HepG2 (cell line): ENCODE results near the gene TMEM114. TPM values are rescaled to one million over a fixed set of nuclear protein-coding genes. Genes with fewer than 3 reads are reported as not detected.

Source experiments
- CREB3 ChIP-seq: sonication (generic); formaldehyde crosslinking; IDR thresholded peaks from 2 replicates; pipeline ENCODE4 v1.5.0; 2020; ENCODE audit warnings: missing genetic modification reagents
- MAX ChIP-seq: IDR thresholded peaks from 2 replicates; pipeline ENCODE4 v1.6.1; 2012; ENCODE audit warnings: inconsistent platforms
- MEF2D ChIP-seq: sonication (generic); formaldehyde crosslinking; IDR thresholded peaks from 2 replicates; pipeline ENCODE4 v1.5.1; 2020; ENCODE audit warnings: mild to moderate bottlenecking, missing genetic modification reagents
- MEIS1 ChIP-seq: sonication (generic); formaldehyde crosslinking; IDR thresholded peaks from 2 replicates; pipeline ENCODE4 v1.9.0; 2021; ENCODE audit warnings: mild to moderate bottlenecking, missing genetic modification reagents, moderate library complexity, borderline replicate concordance
- U2AF2 ChIP-seq: fragments of 200-400 bp; formaldehyde crosslinking; IDR thresholded peaks from 2 replicates; pipeline ENCODE4 v1.6.1; 2017; ENCODE audit warnings: low read depth, mild to moderate bottlenecking, low read length
- ZNF34 ChIP-seq: sonication (generic); formaldehyde crosslinking; IDR thresholded peaks from 2 replicates; pipeline ENCODE4 v1.4.0; 2020; ENCODE audit warnings: mild to moderate bottlenecking, missing genetic modification reagents, borderline replicate concordance
- ZNF354B ChIP-seq: sonication (generic); formaldehyde crosslinking; IDR thresholded peaks from 2 replicates; pipeline ENCODE4 v1.8.0; 2022; ENCODE audit warnings: mild to moderate bottlenecking, missing genetic modification reagents
- ZNF607 ChIP-seq: sonication (generic); formaldehyde crosslinking; IDR thresholded peaks from 2 replicates; pipeline ENCODE4 v1.5.1; 2020; ENCODE audit warnings: missing genetic modification reagents, mild to moderate bottlenecking, borderline replicate concordance
- ZNF660 ChIP-seq: sonication (generic); formaldehyde crosslinking; IDR thresholded peaks from 2 replicates; pipeline ENCODE4 v1.5.1; 2020; ENCODE audit warnings: mild to moderate bottlenecking, low read depth, missing genetic modification reagents, borderline replicate concordance
- polyA plus RNA-seq, 8 experiments: library from polyadenylated mRNA; depleted of rRNA in 3 of 8; stranded (reverse) in 7 of 8; unstranded in 1 of 8; fragments of >200 nt; fragmentation: Illumina TruSeq in 4 of 8; extraction: Trizol in 4 of 8; gene quantifications; 2 replicates each; pipeline versions ENCODE4 v1.2.1 to v1.2.3, GENCODE V29; 2011 to 2016; ENCODE audit warnings: low read depth in 4 of 8, missing spikeins in 1 of 8, mixed read lengths in 1 of 8; ENCODE audit not compliant: insufficient read depth in 1 of 8
- total RNA-seq, 5 experiments: library from RNA; depleted of rRNA; stranded (reverse); fragments of >200 nt; fragmentation: Illumina TruSeq; extraction: Trizol; gene quantifications; 2 replicates each; pipeline ENCODE4 v1.2.3, GENCODE V29; 2016; ENCODE audit warnings: low read depth in 1 of 5
- TF ChIP-seq, protein P1 (sequence below): sonication (generic); formaldehyde crosslinking; IDR thresholded peaks from 2 replicates; pipeline ENCODE4 v1.9.0; 2021; ENCODE audit warnings: mild to moderate bottlenecking, missing genetic modification reagents
- TF ChIP-seq, protein P2 (sequence below): sonication (generic); formaldehyde crosslinking; conservative IDR thresholded peaks from 2 replicates; pipeline ENCODE4 v1.8.1; 2023; ENCODE audit warnings: missing genetic modification reagents

The TMEM114 gene
- total and polyA plus RNA-seq, 2 of the 13 experiments (the other 11 are each of a cell fraction or from before 2014, with no cell fraction given) = not detected

- peak; percentile 14; the same call in 1 of the 2 replicates for TF ChIP-seq MAX
- no peak for TF ChIP-seq ZNF660
- TF ChIP-seq, protein P1, sequence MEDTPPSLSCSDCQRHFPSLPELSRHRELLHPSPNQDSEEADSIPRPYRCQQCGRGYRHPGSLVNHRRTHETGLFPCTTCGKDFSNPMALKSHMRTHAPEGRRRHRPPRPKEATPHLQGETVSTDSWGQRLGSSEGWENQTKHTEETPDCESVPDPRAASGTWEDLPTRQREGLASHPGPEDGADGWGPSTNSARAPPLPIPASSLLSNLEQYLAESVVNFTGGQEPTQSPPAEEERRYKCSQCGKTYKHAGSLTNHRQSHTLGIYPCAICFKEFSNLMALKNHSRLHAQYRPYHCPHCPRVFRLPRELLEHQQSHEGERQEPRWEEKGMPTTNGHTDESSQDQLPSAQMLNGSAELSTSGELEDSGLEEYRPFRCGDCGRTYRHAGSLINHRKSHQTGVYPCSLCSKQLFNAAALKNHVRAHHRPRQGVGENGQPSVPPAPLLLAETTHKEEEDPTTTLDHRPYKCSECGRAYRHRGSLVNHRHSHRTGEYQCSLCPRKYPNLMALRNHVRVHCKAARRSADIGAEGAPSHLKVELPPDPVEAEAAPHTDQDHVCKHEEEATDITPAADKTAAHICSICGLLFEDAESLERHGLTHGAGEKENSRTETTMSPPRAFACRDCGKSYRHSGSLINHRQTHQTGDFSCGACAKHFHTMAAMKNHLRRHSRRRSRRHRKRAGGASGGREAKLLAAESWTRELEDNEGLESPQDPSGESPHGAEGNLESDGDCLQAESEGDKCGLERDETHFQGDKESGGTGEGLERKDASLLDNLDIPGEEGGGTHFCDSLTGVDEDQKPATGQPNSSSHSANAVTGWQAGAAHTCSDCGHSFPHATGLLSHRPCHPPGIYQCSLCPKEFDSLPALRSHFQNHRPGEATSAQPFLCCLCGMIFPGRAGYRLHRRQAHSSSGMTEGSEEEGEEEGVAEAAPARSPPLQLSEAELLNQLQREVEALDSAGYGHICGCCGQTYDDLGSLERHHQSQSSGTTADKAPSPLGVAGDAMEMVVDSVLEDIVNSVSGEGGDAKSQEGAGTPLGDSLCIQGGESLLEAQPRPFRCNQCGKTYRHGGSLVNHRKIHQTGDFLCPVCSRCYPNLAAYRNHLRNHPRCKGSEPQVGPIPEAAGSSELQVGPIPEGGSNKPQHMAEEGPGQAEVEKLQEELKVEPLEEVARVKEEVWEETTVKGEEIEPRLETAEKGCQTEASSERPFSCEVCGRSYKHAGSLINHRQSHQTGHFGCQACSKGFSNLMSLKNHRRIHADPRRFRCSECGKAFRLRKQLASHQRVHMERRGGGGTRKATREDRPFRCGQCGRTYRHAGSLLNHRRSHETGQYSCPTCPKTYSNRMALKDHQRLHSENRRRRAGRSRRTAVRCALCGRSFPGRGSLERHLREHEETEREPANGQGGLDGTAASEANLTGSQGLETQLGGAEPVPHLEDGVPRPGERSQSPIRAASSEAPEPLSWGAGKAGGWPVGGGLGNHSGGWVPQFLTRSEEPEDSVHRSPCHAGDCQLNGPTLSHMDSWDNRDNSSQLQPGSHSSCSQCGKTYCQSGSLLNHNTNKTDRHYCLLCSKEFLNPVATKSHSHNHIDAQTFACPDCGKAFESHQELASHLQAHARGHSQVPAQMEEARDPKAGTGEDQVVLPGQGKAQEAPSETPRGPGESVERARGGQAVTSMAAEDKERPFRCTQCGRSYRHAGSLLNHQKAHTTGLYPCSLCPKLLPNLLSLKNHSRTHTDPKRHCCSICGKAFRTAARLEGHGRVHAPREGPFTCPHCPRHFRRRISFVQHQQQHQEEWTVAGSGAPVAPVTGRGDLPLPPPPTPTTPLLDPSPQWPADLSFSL = no peak
- no peak for TF ChIP-seq MEIS1 (CRISPR knock-in tag)
- TF ChIP-seq U2AF2 = no peak
- no peak for TF ChIP-seq ZNF34 (CRISPR knock-in tag)
- TF ChIP-seq, protein P2, sequence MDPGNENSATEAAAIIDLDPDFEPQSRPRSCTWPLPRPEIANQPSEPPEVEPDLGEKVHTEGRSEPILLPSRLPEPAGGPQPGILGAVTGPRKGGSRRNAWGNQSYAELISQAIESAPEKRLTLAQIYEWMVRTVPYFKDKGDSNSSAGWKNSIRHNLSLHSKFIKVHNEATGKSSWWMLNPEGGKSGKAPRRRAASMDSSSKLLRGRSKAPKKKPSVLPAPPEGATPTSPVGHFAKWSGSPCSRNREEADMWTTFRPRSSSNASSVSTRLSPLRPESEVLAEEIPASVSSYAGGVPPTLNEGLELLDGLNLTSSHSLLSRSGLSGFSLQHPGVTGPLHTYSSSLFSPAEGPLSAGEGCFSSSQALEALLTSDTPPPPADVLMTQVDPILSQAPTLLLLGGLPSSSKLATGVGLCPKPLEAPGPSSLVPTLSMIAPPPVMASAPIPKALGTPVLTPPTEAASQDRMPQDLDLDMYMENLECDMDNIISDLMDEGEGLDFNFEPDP (CRISPR knock-in tag) = no peak
- peak; percentile 47; the same call in 1 of the 2 replicates for TF ChIP-seq ZNF354B (CRISPR knock-in tag)
- TF ChIP-seq CREB3 (CRISPR knock-in tag) = no peak
- 0 out of 2 replicates have a peak, but pooled peaks have one; percentile 31 for TF ChIP-seq MEF2D (CRISPR knock-in tag)
- peak; percentile 57; the same call in 1 of the 2 replicates for TF ChIP-seq ZNF607 (CRISPR knock-in tag)
Observed at GRCh38 chr16:8572919-8573724, 17.2 kb downstream of the TMEM114 start (continued).
